ENCODE data around the gene NTM. TPM values are rescaled to one million over a fixed set of nuclear protein-coding genes. Genes with fewer than 3 reads are reported as not detected.
"Not testable (repeated sequence)": the region's sequence is repeated elsewhere in the genome, so short reads cannot be mapped to it uniquely, and the experiment has no call there.

Gene NTM
- total RNA-seq, 3 donors from 2014 or later = not detected

DNA sequence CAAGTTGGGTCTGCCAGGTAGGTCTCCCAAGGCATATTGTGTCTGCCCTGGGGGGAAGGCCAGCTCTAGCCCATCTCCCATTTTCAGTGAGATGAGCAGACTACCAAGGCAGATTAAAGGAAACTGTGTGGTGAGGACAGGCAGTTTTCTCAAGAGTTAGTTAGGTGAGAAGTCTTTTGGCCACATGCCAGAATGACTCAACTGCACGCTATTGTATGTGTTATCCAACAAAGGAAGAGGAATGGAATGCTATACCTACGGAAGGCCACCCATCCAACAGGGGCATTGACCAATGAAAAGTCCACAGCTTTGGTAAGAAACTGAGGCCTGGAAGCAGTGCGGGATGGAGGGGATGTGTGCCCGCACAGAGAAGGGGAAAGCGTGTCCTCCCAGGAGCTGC, 941.7 kb downstream of the NTM start:
- ATAC-seq (no peak), DNase-seq (no peak)
- Mint-ChIP-seq H3K9me3 (no peaks in the 10 kb centered on the region), H3K4me3 (no peak overlapping the region), H3K27me3 (ENCODE audit: low read depth) (no peaks in the 10 kb centered on the region), H3K36me3 (ENCODE audit: insufficient read depth) (no peaks in the 10 kb centered on the region), H3K4me1 (ENCODE audit: low read depth) (no peaks in the 10 kb centered on the region)

DNA sequence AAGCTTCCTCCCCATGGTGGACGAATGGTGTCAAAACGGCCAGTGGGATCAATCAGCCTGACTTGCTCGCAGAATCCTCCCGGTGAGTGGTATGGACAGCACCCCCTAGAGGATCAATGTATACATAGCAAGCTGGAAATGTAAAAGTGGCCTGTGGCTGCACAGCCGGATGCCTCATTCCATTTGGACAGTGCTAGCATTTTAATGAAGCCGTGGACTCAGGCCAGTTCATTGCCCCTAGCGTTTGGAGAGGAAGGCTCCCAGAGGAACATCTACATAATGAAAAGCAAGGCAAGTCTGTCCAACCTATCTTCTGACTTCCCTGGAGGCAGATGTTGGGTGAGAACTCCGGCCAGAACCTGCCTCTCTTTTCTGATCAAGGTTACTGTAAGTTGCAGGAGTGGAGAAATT, 942.3 kb downstream of the NTM start:
- no peak for ATAC-seq
- H3K27me3 Mint-ChIP-seq (ENCODE audit: low read depth) = no peaks in the 10 kb centered on the region
- no peaks in the 10 kb centered on the region for H3K9me3 Mint-ChIP-seq
- no peak for DNase-seq
- no peak overlapping the region for H3K4me3 Mint-ChIP-seq
- no peaks in the 10 kb centered on the region for H3K4me1 Mint-ChIP-seq (ENCODE audit: low read depth)
- no peaks in the 10 kb centered on the region for H3K36me3 Mint-ChIP-seq (ENCODE audit: insufficient read depth)

DNA sequence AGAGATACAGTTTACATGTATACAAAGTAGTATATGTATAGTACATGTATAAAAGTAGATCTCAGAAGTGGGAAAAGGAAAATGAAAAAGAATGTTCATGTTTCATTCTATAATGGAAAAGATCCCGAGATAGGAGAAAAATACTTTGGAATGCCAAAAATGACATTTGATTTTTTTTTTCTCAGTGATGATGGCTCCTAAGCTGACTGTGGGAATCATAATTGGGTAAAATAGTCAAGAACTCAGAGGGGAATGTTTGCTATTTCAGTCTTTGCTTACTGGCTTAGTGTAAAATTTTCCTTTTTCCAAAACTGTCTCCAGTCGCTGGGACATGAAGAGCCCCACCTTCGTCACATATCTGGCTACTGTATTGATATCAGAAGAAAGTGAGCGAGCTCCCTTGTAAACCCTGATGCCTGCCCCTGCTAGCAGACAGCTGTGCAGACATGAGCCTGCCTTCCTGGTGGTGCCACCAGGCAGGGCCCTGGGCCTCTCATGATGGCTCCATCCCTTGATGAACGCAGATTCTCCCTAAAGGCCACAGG, 944.6 kb downstream of the NTM start:
- no peak for DNase-seq
- peaks cover 5% of the 10 kb centered on the region for H3K9me3 Mint-ChIP-seq
- H3K4me1 Mint-ChIP-seq (ENCODE audit: low read depth) = no peaks in the 10 kb centered on the region
- no peak overlapping the region for H3K4me3 Mint-ChIP-seq
- H3K27me3 Mint-ChIP-seq (ENCODE audit: low read depth) = peaks cover 4% of the 10 kb centered on the region
- ATAC-seq = no peak
- H3K36me3 Mint-ChIP-seq (ENCODE audit: insufficient read depth) = no peaks in the 10 kb centered on the region

DNA sequence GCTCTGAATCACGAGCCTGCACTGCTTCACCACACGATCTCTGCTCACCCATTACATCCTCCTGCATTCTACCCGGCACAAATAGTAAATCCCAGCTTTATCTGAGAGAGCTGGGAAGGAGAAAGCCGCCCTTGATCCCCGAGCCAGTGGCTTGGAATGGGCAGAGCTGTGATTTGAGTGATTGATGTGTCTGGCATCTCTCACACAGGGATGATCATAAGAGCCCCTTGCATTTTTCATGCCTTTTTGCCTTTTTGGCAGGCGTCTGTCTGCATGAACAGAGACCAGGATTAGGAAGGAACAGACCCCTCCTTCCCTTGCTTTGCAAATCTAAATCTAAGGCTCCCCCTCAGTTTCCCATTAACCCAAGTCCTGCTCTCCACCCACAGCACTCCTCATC, 945.3 kb downstream of the NTM start:
- no peak overlapping the region for H3K4me3 Mint-ChIP-seq
- ATAC-seq = no peak
- peaks cover 5% of the 10 kb centered on the region for H3K9me3 Mint-ChIP-seq
- no peak for DNase-seq
- H3K27me3 Mint-ChIP-seq (ENCODE audit: low read depth) = peaks cover 4% of the 10 kb centered on the region
- H3K4me1 Mint-ChIP-seq (ENCODE audit: low read depth) = no peaks in the 10 kb centered on the region
- no peaks in the 10 kb centered on the region for H3K36me3 Mint-ChIP-seq (ENCODE audit: insufficient read depth)

DNA sequence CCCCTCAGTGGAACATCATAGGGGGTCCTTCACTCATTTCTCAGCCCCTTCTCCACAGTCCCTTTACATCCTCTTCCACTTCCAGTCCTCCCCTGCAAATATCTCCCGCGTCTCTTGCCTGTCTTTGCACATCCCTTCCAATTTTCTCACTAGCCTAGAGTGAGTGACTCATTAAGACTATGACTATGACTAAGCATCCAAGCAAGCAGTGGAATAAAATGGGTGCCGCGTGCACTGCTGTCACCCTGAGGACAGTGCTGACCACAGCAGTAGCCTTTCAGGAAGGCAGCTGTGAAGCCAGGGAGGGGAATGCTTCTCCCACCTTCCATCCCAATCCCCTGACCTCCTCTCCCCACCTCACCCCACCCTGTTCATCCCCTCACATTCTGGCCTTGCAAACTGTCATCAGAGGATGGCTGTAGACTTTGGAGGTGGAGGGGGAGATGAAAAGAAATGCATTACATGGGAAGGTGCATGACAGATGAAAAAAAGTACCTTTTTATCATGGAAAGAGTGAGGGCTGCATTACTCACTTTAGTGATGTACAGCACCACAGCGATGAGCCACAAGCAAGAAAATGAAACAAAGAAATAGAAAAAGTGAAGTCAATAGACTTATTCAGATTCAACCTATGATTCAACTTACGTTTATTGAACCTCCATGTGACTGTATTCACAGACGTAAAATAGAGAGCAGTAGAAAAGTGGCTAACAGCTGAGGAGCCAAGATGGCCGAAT, 948.2 kb downstream of the NTM start:
- DNase-seq = no peak
- peaks cover 4% of the 10 kb centered on the region for H3K27me3 Mint-ChIP-seq (ENCODE audit: low read depth)
- H3K4me1 Mint-ChIP-seq (ENCODE audit: low read depth) = no peaks in the 10 kb centered on the region
- H3K4me3 Mint-ChIP-seq = no peak overlapping the region
- ATAC-seq = peak; percentile 10 to 40
- peaks cover 5% of the 10 kb centered on the region for H3K9me3 Mint-ChIP-seq
- H3K36me3 Mint-ChIP-seq (ENCODE audit: insufficient read depth) = no peaks in the 10 kb centered on the region

DNA sequence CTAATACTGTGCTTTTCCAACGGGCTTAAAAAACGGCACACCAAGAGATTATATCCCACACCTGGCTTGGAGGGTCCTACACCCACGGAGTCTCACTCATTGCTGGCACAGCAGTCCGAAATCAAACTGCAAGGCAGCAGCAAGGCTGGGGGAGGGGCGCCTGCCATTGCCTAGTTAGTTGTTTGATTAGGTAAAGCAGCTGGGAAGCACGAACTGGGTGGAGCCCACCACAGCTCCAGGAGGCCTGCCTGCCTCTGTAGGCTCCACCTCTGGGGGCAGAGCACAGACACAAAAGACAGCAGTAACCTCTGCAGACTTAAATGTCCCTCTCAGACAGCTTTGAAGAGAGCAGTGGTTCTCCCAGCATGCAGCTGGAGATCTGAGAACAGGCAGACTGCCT, 949.0 kb downstream of the NTM start:
- not testable (repeated sequence) for H3K27me3 Mint-ChIP-seq (ENCODE audit: low read depth); DNase-seq; H3K9me3 Mint-ChIP-seq; H3K4me3 Mint-ChIP-seq; H3K4me1 Mint-ChIP-seq (ENCODE audit: low read depth); H3K36me3 Mint-ChIP-seq (ENCODE audit: insufficient read depth); ATAC-seq

DNA sequence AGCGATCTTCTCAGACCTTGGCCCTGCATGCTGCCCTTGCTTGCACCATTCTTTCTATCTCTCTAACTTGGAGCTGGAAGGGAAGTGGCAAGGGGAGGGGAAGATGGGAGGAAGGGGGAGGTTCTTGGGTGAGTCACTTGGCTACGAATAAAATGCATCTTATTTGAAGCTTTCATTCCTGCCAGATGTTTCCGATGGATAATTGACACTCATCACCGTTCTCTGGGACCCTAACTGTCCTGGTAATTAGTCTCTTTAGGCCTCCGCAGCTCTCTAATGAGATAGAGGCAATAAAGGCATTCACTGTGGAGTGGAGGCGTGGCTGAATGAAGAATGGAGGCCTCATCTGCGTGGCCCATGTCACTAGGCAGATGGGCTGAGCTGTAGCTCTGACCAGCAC, 960.1 kb downstream of the NTM start:
- no peaks in the 10 kb centered on the region for H3K27me3 Mint-ChIP-seq (ENCODE audit: low read depth)
- ATAC-seq = no peak
- H3K4me3 Mint-ChIP-seq = no peak overlapping the region
- H3K9me3 Mint-ChIP-seq = peaks cover 2% of the 10 kb centered on the region
- no peaks in the 10 kb centered on the region for H3K4me1 Mint-ChIP-seq (ENCODE audit: low read depth)
- DNase-seq = no peak
- no peaks in the 10 kb centered on the region for H3K36me3 Mint-ChIP-seq (ENCODE audit: insufficient read depth)

DNA sequence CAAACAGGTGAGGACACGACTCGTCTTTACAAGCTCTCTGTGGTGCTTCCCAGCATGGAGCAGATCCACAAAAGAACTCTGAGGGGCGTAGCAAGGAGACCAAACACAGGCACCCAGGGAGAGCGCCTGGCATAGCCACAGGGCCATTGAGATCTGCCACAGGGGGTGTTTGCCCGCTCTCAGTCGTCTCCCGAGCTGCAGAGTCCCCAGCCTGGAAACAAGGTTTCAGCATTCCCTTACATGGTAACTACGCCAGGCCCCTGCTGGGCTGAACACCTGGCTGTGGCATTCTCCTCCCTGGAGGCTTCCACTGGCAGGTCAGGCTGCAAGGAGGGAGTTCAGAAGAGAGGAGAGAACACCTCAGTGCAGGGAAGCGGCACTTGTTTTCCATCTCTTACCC, 962.1 kb downstream of the NTM start:
- Mint-ChIP-seq H3K9me3 (no peaks in the 10 kb centered on the region), H3K4me1 (ENCODE audit: low read depth) (no peaks in the 10 kb centered on the region), H3K27me3 (ENCODE audit: low read depth) (no peaks in the 10 kb centered on the region), H3K36me3 (ENCODE audit: insufficient read depth) (no peaks in the 10 kb centered on the region), H3K4me3 (no peak overlapping the region)
- DNase-seq = no peak
- ATAC-seq = no peak

DNA sequence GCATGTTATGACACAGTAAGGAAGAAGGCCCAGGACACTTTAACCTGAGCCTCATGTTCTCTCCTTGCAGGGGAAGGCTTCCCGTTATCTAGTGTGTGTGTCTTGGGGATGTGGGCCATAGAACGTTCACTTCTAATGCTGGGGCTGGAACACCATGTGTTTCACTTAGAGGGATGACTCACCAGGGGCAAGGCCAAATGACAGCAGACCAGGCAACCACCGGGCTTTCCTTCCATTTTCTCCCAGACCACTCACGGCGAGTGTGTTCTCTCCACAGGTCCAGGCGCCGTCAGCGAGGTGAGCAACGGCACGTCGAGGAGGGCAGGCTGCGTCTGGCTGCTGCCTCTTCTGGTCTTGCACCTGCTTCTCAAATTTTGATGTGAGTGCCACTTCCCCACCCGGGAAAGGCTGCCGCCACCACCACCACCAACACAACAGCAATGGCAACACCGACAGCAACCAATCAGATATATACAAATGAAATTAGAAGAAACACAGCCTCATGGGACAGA, 964.4 kb downstream of the NTM start:
- DNase-seq (no peak), ATAC-seq (no peak)
- Mint-ChIP-seq H3K4me1 (ENCODE audit: low read depth) (no peaks in the 10 kb centered on the region), H3K36me3 (ENCODE audit: insufficient read depth) (no peaks in the 10 kb centered on the region), H3K9me3 (no peaks in the 10 kb centered on the region), H3K27me3 (ENCODE audit: low read depth) (no peaks in the 10 kb centered on the region), H3K4me3 (no peak overlapping the region)

DNA sequence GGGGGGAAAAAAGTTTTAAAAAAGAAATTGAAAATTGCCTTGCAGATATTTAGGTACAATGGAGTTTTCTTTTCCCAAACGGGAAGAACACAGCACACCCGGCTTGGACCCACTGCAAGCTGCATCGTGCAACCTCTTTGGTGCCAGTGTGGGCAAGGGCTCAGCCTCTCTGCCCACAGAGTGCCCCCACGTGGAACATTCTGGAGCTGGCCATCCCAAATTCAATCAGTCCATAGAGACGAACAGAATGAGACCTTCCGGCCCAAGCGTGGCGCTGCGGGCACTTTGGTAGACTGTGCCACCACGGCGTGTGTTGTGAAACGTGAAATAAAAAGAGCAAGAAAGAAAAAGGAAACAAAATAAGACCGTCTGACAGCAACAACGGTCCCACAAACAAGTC, 964.9 kb downstream of the NTM start:
- Mint-ChIP-seq H3K27me3 (ENCODE audit: low read depth) (no peaks in the 10 kb centered on the region), H3K4me3 (no peak overlapping the region), H3K4me1 (ENCODE audit: low read depth) (no peaks in the 10 kb centered on the region), H3K9me3 (no peaks in the 10 kb centered on the region), H3K36me3 (ENCODE audit: insufficient read depth) (no peaks in the 10 kb centered on the region)
- DNase-seq = no peak
- no peak for ATAC-seq

DNA sequence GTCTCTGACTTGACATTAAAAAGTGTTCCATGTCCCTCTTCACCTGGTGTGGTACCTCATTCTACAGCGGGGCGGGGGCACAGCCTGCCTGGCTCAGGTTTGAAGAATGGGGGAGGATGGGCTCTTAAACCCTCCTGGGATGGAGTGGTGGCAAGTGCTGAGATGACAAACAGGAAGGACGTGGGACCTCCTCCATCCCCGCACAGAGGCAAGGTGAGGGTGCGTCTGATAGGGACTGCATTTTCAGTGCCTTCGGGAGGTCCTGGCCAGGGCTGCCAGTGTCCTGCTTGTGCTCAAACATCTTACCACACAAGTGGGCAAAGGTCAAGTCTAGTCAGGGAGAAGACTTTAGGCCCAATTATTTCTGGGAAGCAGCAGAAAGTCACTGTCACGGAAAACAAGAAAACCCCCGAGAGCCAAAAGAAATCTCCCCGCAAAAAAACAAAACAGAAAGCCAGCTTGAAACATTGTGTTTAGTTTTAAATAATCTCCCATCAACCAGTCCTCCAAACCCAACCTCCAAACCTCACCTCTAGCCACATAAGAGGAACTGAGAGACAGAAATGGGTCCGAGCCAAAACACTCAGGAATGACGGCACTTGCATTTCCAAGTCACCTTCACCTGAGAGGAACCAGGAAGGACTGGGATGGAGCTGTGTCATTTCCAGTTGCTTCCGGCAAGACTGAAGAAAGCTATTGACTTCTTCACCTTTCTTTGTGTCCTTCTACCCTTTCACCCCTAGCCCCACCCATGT, 966.5 kb downstream of the NTM start:
- H3K4me3 Mint-ChIP-seq = no peak overlapping the region
- no peaks in the 10 kb centered on the region for H3K4me1 Mint-ChIP-seq (ENCODE audit: low read depth)
- H3K27me3 Mint-ChIP-seq (ENCODE audit: low read depth) = no peaks in the 10 kb centered on the region
- ATAC-seq (no peak), DNase-seq (no peak)
- H3K36me3 Mint-ChIP-seq (ENCODE audit: insufficient read depth) = no peaks in the 10 kb centered on the region
- no peaks in the 10 kb centered on the region for H3K9me3 Mint-ChIP-seq

DNA sequence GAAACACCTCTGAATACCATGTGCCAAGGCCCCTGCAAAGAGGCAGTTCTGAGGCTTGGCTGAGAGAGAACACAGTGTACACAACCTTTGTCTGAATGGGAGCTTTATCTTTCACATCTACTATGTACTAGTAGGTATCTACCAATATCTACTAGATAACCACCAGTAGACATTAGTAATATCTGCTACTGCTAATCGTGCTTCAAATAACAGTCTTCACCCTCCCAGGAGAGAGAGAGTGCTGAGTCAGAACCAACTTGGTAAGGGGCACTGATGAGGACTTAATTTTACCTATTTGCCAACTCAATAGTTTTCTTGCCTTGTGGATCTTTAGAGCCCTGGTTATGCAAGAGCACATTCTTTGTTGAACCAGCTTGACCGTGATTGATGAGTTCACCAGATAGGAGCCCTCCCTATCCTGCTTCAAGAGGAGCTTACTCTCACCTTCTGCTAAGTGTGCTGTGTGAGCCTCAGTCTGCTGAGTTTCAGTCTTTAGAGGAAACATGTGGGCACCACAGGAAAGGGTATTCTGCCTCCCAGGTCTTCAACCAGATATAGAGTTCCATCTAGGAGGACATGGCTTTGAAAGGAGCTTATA, 967.5 kb downstream of the NTM start:
- Mint-ChIP-seq H3K36me3 (ENCODE audit: insufficient read depth) (no peaks in the 10 kb centered on the region), H3K4me1 (ENCODE audit: low read depth) (no peaks in the 10 kb centered on the region), H3K9me3 (no peaks in the 10 kb centered on the region), H3K27me3 (ENCODE audit: low read depth) (no peaks in the 10 kb centered on the region), H3K4me3 (no peak overlapping the region)
- ATAC-seq = no peak
- no peak for DNase-seq

DNA sequence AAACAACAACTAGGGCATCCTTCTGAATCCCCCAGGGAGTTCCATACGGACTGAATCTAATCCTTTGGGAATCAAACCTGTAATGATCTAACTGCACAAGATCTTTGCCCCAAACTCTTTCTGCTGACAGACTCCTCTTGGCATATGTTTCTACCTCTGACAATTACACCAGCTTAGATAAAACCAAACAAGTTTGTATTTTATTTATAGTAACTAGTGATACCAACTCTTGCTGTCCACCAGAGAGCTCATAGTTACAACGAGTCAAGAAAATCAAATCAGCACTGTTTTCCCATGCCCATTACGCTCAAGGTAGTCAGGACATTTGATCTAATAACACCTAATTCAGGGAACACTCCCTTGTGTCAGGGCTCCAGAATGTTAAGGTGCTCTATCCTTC, 972.0 kb downstream of the NTM start:
- H3K4me3 Mint-ChIP-seq = no peak overlapping the region
- H3K4me1 Mint-ChIP-seq (ENCODE audit: low read depth) = no peaks in the 10 kb centered on the region
- H3K27me3 Mint-ChIP-seq (ENCODE audit: low read depth) = no peaks in the 10 kb centered on the region
- no peaks in the 10 kb centered on the region for H3K9me3 Mint-ChIP-seq
- ATAC-seq (no peak), DNase-seq (no peak)
- no peaks in the 10 kb centered on the region for H3K36me3 Mint-ChIP-seq (ENCODE audit: insufficient read depth)

DNA sequence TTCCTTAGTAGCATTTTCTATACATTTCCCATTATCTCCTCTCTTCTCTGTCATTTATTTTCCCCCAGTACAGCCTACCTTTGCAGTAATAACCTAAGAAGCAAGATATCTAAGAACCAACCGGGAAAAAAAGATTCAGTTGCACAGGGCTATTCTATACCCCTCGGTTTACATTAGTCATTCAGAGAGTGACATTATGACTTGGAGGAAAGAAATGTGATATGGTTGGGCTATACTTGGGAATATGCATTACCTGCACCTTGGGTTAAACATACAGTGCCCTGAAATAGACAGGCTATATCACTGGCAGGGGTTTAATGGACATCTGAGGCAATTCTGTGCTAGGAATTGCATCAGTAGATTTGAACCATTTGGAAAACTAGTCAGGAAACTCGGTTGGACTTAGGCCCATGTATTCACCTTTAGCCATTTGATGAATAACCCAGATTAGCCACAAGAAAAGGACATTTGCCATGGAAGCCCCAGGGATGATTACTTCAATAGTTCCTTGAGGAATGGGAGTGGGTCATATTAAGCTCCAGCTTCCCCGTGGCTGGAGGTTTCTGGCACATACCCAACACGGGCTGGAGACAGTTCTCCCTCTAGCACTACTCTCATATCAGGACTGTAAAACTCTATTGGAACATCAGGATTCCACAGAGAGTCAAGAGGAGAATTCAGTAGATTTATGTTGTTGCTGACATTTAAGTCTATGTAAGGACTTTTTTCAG, 973.2 kb downstream of the NTM start:
- Mint-ChIP-seq H3K9me3 (no peaks in the 10 kb centered on the region), H3K27me3 (ENCODE audit: low read depth) (peaks cover 2% of the 10 kb centered on the region), H3K36me3 (ENCODE audit: insufficient read depth) (no peaks in the 10 kb centered on the region), H3K4me3 (no peak overlapping the region), H3K4me1 (ENCODE audit: low read depth) (no peaks in the 10 kb centered on the region)
- DNase-seq = no peak
- ATAC-seq = no peak

Measured in activated T-cell treated with anti-CD3 and anti-CD28 coated beads, Interleukin-2, amount 50 U/mL, for 4 hours (primary cell).